Common myeloid progenitor, CD34-positive (primary cell): ENCODE results near the gene CAMTA1.

Experiments used
- CTCF ChIA-PET: fragments of 350-600 bp; sonication (Branson Sonifier 250); formaldehyde crosslinking; loops from one replicate; lab custom pipeline; 2021; ENCODE audit warnings: antibody characterized with exemption; lab: Charles Lee
- POLR2A ChIA-PET: fragments of 350-600 bp; sonication (Branson Sonifier 250); formaldehyde crosslinking; loops from one replicate; lab custom pipeline; 2021; ENCODE audit warnings: antibody characterized with exemption; lab: Charles Lee
- DNase-seq, 3 donors: peaks; one replicate each; pipeline versions ENCODE4 v3.0.0 to v3.0.0-alpha.2; 2013
- H3K27ac ChIP-seq, 2 experiments: 1 replicate in 1 of 2; 2 replicates in 1 of 2; pipeline ENCODE4 v1.7.0; 2013; ENCODE audit warnings: inconsistent platforms in 2 of 2, low read length in 2 of 2, mild to moderate bottlenecking in 2 of 2, low read depth in 1 of 2, moderate library complexity in 1 of 2; ENCODE audit not compliant: severe bottlenecking in 2 of 2, insufficient read depth in 1 of 2, poor library complexity in 1 of 2
- H3K27me3 ChIP-seq, 5 experiments: replicated peaks in 2 of 5; 1 replicate in 3 of 5; 2 replicates in 2 of 5; pipeline versions ENCODE4 v1.6.1 to v1.7.0; 2013; ENCODE audit warnings: low read length in 4 of 5, mild to moderate bottlenecking in 2 of 5, moderate library complexity in 2 of 5, inconsistent platforms in 1 of 5; ENCODE audit not compliant: insufficient read depth in 5 of 5, control insufficient read depth in 4 of 5
- H3K36me3 ChIP-seq, 4 experiments: 1 replicate in 2 of 4; 2 replicates in 2 of 4; pipeline versions ENCODE4 v1.6.1 to v1.7.0; 2013; ENCODE audit warnings: low read length in 3 of 4, control low read depth in 1 of 4, mild to moderate bottlenecking in 1 of 4; ENCODE audit not compliant: control insufficient read depth in 4 of 4, insufficient read depth in 4 of 4
- H3K4me1 ChIP-seq, 4 experiments: 1 replicate in 3 of 4; 2 replicates in 1 of 4; pipeline versions ENCODE4 v1.6.1 to v1.7.1; 2013; ENCODE audit warnings: low read length in 3 of 4, mild to moderate bottlenecking in 3 of 4, control low read depth in 1 of 4, inconsistent platforms in 1 of 4, moderate library complexity in 1 of 4; ENCODE audit not compliant: control insufficient read depth in 4 of 4, insufficient read depth in 4 of 4; ENCODE audit errors: control extremely low read depth in 1 of 4
- H3K4me3 ChIP-seq, 7 experiments: 1 replicate in 4 of 7; 2 replicates in 3 of 7; pipeline versions ENCODE4 v1.5.1 to v1.7.0; 2013; ENCODE audit warnings: mild to moderate bottlenecking in 7 of 7, low read length in 6 of 7, moderate library complexity in 6 of 7, inconsistent platforms in 2 of 7, low read depth in 2 of 7, control low read depth in 1 of 7; ENCODE audit not compliant: insufficient read depth in 4 of 7, control insufficient read depth in 1 of 7; ENCODE audit errors: extremely low read depth in 1 of 7
- H3K9me3 ChIP-seq, 5 experiments: 1 replicate in 4 of 5; 2 replicates in 1 of 5; pipeline versions ENCODE4 v1.6.1 to v1.7.1; 2013; ENCODE audit warnings: low read length in 4 of 5, mild to moderate bottlenecking in 2 of 5, inconsistent platforms in 1 of 5, low read depth in 1 of 5, moderate library complexity in 1 of 5; ENCODE audit not compliant: control insufficient read depth in 4 of 5, insufficient read depth in 2 of 5; ENCODE audit errors: control extremely low read depth in 1 of 5
- WGBS: methylation state at CpG from one replicate; pipeline ENCODE4 v1.1.5; 2013; ENCODE audit not compliant: insufficient coverage; 5-methylcytosine and 5-hydroxymethylcytosine counted together

CAMTA1 gene

GRCh38 chr1:7348073-7348472, 562.8 kb downstream of the CAMTA1 start:
- no peaks in the 10 kb centered on the region for H3K4me1 ChIP-seq
- CTCF ChIA-PET: no interaction called here
- H3K9me3 ChIP-seq: no peaks in the 10 kb centered on the region
- DNase-seq: no peak
- no peaks in the 10 kb centered on the region for H3K36me3 ChIP-seq
- no peak overlapping the region for H3K4me3 ChIP-seq
- no peaks in the 10 kb centered on the region for H3K27me3 ChIP-seq
- POLR2A ChIA-PET: no interaction called here
- H3K27ac ChIP-seq: no peak overlapping the region
- 85% methylated on average over 8 of the region's 10 CpGs for WGBS

GRCh38 chr1:7348580-7348979, 563.3 kb downstream of the CAMTA1 start:
- H3K36me3 ChIP-seq: no peaks in the 10 kb centered on the region
- no peak overlapping the region for H3K27ac ChIP-seq
- no peaks in the 10 kb centered on the region for H3K27me3 ChIP-seq
- no peaks in the 10 kb centered on the region for H3K4me1 ChIP-seq
- POLR2A ChIA-PET: no interaction called here
- no peak overlapping the region for H3K4me3 ChIP-seq
- no peaks in the 10 kb centered on the region for H3K9me3 ChIP-seq
- CTCF ChIA-PET: no interaction called here
- WGBS: 79% methylated on average over 6 of the region's 10 CpGs
- DNase-seq: no peak

GRCh38 chr1:7350804-7351203, 565.5 kb downstream of the CAMTA1 start:
- Histone ChIP-seq H3K4me1 (no peaks in the 10 kb centered on the region), H3K9me3 (no peaks in the 10 kb centered on the region), H3K4me3 (no peak overlapping the region), H3K27me3 (peaks cover 0 to 1% (median 0%) of the 10 kb centered on the region in 5 experiments), H3K27ac (no peak overlapping the region), H3K36me3 (no peaks in the 10 kb centered on the region)
- DNase-seq: no peak
- POLR2A ChIA-PET: no interaction called here
- WGBS: 98% methylated on average over 6 of the region's 8 CpGs
- CTCF ChIA-PET: no interaction called here

GRCh38 chr1:7351649-7352048, 566.4 kb downstream of the CAMTA1 start:
- WGBS: 93% methylated on average over 11 of the region's 13 CpGs
- Histone ChIP-seq H3K36me3 (no peaks in the 10 kb centered on the region), H3K27ac (no peak overlapping the region), H3K4me3 (no peak overlapping the region), H3K4me1 (no peaks in the 10 kb centered on the region), H3K27me3 (peaks cover 0 to 2% (median 0%) of the 10 kb centered on the region in 5 experiments), H3K9me3 (no peaks in the 10 kb centered on the region)
- POLR2A ChIA-PET: no interaction called here
- no peak for DNase-seq
- CTCF ChIA-PET: no interaction called here

- DNase-seq: no peak
- 98% methylated on average over 4 of the region's 4 CpGs for WGBS
- POLR2A ChIA-PET: no interaction called here
- H3K36me3 ChIP-seq: no peaks in the 10 kb centered on the region
- H3K27me3 ChIP-seq: peaks cover 0 to 2% (median 0%) of the 10 kb centered on the region in 5 experiments
- no peaks in the 10 kb centered on the region for H3K4me1 ChIP-seq
- no peak overlapping the region for H3K27ac ChIP-seq
- no peaks in the 10 kb centered on the region for H3K9me3 ChIP-seq
- CTCF ChIA-PET: no interaction called here
- no peak overlapping the region for H3K4me3 ChIP-seq
These were observed 567.1 kb downstream of the CAMTA1 start for GRCh38 chr1:7352364-7352763.

GRCh38 chr1:7352974-7353373, 567.7 kb downstream of the CAMTA1 start:
- ChIA-PET CTCF (no interaction called here), POLR2A (no interaction called here)
- 94% methylated on average over 3 of the region's 4 CpGs for WGBS

GRCh38 chr1:7355646-7356045, 570.4 kb downstream of the CAMTA1 start:
- peaks cover 0 to 2% (median 0%) of the 10 kb centered on the region in 5 experiments for H3K27me3 ChIP-seq
- H3K4me1 ChIP-seq: no peaks in the 10 kb centered on the region
- 89% methylated on average over 2 of the region's 2 CpGs for WGBS
- H3K9me3 ChIP-seq: no peaks in the 10 kb centered on the region
- H3K36me3 ChIP-seq: no peaks in the 10 kb centered on the region
- no peak overlapping the region for H3K4me3 ChIP-seq
- POLR2A ChIA-PET: no interaction called here
- CTCF ChIA-PET: no interaction called here
- no peak overlapping the region for H3K27ac ChIP-seq
- no peak for DNase-seq

More at GRCh38 chr1:7352974-7353373, 567.7 kb downstream of the CAMTA1 start:
- H3K4me1 ChIP-seq: no peaks in the 10 kb centered on the region
- H3K27me3 ChIP-seq: peaks cover 0 to 2% (median 0%) of the 10 kb centered on the region in 5 experiments
- no peaks in the 10 kb centered on the region for H3K36me3 ChIP-seq
- H3K9me3 ChIP-seq: no peaks in the 10 kb centered on the region
- DNase-seq: no peak
- no peak overlapping the region for H3K27ac ChIP-seq
- H3K4me3 ChIP-seq: no peak overlapping the region
